Type B pancreatic cell (in vitro differentiated cells): ENCODE measurements around the gene SUCLG2. TPM values are rescaled to one million over a fixed set of nuclear protein-coding genes. Genes with fewer than 3 reads are reported as not detected.

Experiments used
- DNase-seq: peaks from one replicate; pipeline ENCODE4 v3.0.0; 2021; ENCODE audit warnings: mixed read lengths; ENCODE audit not compliant: unreplicated experiment; ENCODE audit errors: extremely low spot score
- H3K27ac Mint-ChIP-seq: 2 replicates; pipeline ENCODE4 v1.8.0; 2021; ENCODE audit warnings: mild to moderate bottlenecking, mixed read lengths
- H3K27me3 Mint-ChIP-seq: 2 replicates; pipeline ENCODE4 v1.8.0; 2021; ENCODE audit warnings: mixed read lengths
- H3K36me3 Mint-ChIP-seq: 2 replicates; pipeline ENCODE4 v1.8.0; 2021; ENCODE audit warnings: mixed read lengths
- H3K4me1 Mint-ChIP-seq: one replicate; pipeline ENCODE4 v1.8.0; 2021; ENCODE audit warnings: mixed read lengths; ENCODE audit not compliant: unreplicated experiment
- H3K4me3 Mint-ChIP-seq: 2 replicates; pipeline ENCODE4 v1.8.0; 2021; ENCODE audit warnings: mild to moderate bottlenecking, mixed read lengths
- H3K9me3 Mint-ChIP-seq: 2 replicates; pipeline ENCODE4 v1.8.0; 2021; ENCODE audit warnings: mixed read lengths
- total RNA-seq: library from RNA; stranded (reverse); gene quantifications from 2 replicates; pipeline ENCODE4 v1.2.1, GENCODE V29; 2021; ENCODE audit warnings: low replicate concordance
- TF ChIP-seq, protein P1 (sequence below): fragments of 200-600 bp; sonication (generic); conservative IDR thresholded peaks from 2 replicates; pipeline ENCODE4 v1.5.0; 2021; ENCODE audit warnings: antibody characterized with exemption, mild to moderate bottlenecking

SUCLG2 gene
- total RNA-seq, 1 donor from 2014 or later, result 42.8 TPM

DNA sequence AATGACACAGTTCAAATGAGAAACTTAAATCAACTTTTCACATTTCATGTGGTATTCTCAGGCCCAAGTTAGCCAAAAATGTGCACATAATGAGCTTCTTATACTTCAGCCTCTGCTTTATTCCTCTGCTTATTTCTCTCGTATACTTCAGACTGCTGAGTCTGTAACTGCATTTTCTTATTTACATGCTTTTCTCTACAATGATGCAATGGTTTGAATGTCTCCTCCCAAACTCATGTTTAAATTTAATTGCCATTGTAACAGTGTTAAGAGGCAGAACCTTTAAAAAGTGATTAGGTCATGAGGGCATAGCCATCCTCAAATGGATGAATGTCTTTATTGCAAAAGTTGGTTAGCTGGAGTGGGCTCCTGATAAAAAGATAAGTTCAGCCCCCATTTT lies 184.2 kb downstream of the SUCLG2 start:
- Mint-ChIP-seq H3K4me1 (no peaks in the 10 kb centered on the region), H3K36me3 (peaks cover 13% of the 10 kb centered on the region), H3K27ac (no peak overlapping the region), H3K27me3 (no peaks in the 10 kb centered on the region), H3K4me3 (no peak overlapping the region), H3K9me3 (no peaks in the 10 kb centered on the region)
- TF ChIP-seq, protein P1, sequence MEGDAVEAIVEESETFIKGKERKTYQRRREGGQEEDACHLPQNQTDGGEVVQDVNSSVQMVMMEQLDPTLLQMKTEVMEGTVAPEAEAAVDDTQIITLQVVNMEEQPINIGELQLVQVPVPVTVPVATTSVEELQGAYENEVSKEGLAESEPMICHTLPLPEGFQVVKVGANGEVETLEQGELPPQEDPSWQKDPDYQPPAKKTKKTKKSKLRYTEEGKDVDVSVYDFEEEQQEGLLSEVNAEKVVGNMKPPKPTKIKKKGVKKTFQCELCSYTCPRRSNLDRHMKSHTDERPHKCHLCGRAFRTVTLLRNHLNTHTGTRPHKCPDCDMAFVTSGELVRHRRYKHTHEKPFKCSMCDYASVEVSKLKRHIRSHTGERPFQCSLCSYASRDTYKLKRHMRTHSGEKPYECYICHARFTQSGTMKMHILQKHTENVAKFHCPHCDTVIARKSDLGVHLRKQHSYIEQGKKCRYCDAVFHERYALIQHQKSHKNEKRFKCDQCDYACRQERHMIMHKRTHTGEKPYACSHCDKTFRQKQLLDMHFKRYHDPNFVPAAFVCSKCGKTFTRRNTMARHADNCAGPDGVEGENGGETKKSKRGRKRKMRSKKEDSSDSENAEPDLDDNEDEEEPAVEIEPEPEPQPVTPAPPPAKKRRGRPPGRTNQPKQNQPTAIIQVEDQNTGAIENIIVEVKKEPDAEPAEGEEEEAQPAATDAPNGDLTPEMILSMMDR, result no peak
- no peak for DNase-seq

DNA sequence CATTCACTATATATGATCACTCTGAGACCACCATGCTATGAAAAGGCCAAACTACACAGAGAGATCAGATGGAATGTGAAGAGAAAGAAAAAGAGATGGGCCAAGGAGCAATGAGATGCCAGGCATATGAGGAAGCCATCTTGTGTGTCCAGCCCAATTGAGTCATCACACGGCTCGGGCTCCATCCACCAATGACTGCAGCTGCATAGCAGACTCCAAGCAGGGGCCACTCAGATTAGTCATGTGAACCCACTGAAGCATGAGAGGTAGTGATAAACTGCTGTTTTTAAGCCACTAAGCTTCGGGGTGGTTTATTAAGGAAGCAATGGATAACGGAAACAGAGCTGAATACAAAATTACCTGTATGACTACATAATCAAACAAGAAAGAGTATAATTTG lies 185.9 kb downstream of the SUCLG2 start:
- Mint-ChIP-seq H3K9me3 (no peaks in the 10 kb centered on the region), H3K27ac (no peak overlapping the region), H3K4me3 (no peak overlapping the region), H3K36me3 (peaks cover 6% of the 10 kb centered on the region), H3K4me1 (no peaks in the 10 kb centered on the region), H3K27me3 (no peaks in the 10 kb centered on the region)
- DNase-seq, result no peak
- TF ChIP-seq, protein P1, result no peak

DNA sequence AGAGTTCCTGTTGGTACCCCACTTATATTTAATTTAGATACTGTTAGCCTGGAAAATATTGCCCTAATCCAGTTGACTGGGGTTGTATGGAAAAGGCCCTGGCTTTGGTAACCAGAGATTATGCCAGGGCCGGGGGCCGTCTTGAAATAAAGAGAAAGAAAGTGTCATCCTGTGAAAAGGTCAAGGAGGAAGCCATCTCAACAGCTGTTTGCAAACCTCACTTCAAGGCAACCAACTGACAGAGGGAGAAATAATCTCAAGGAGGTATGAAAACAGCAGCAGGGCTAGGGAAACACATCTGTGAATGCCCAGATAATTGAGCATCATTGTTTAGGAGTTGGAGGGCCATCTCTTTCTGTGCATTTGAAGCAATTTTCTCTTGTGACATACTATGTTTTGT lies 190.8 kb downstream of the SUCLG2 start:
- Mint-ChIP-seq H3K36me3 (peaks cover 4% of the 10 kb centered on the region), H3K27ac (no peak overlapping the region), H3K27me3 (no peaks in the 10 kb centered on the region), H3K9me3 (no peaks in the 10 kb centered on the region), H3K4me1 (peaks cover 4% of the 10 kb centered on the region), H3K4me3 (no peak overlapping the region)
- TF ChIP-seq, protein P1, result no peak
- DNase-seq, result no peak

DNA sequence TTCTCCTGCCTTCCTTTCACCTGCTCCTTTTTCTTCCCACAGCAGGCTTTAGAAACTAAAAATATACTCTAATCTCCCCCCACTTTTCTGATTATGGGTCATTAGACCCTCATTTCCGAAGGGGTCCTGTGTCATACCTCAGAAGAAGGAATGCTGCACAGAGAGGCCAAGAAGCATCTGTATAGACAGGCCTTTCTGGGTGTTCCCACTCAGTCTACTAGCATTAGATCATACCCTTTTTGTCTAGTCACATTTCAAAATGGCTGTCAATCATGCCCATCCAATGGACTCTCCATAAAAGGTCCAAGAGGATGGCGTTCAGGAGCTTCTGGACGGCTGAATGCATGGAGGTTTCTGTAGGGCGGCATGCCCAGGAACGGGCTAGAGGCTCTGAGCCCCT lies 192.2 kb downstream of the SUCLG2 start:
- H3K4me3 Mint-ChIP-seq, result no peak overlapping the region
- no peaks in the 10 kb centered on the region for H3K27me3 Mint-ChIP-seq
- peaks cover 4% of the 10 kb centered on the region for H3K4me1 Mint-ChIP-seq
- no peaks in the 10 kb centered on the region for H3K9me3 Mint-ChIP-seq
- peaks cover 4% of the 10 kb centered on the region for H3K36me3 Mint-ChIP-seq
- DNase-seq, result no peak
- TF ChIP-seq, protein P1, result no peak
- no peak overlapping the region for H3K27ac Mint-ChIP-seq

DNA sequence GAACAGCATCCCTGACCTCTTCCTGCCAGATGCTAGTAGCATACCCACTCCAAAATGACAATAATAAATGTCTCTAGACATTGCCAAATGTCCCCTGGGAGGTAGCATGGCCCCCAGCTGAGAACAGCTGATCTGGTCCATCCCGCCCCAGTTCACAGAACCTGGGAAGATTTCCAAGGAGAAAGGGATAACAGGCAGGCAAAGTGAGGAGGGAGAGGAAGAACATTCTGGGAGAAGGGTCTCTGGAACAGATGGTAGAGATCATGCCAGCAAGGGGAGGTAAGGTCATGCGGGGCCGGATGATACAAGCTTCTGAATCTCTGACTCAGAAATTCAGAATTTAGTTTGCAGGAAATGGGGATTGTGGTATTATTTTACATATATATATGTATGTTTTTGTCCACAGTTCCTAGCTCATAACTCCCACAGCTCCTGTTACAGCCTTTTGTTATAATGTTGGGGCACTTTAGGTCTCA lies 192.7 kb downstream of the SUCLG2 start:
- Mint-ChIP-seq H3K4me3 (no peak overlapping the region), H3K9me3 (no peaks in the 10 kb centered on the region), H3K4me1 (peaks cover 4% of the 10 kb centered on the region), H3K27me3 (no peaks in the 10 kb centered on the region), H3K27ac (no peak overlapping the region), H3K36me3 (no peaks in the 10 kb centered on the region)
- no peak for DNase-seq
- TF ChIP-seq, protein P1, result no peak
